ENCODE measurements around the gene OR2AG2.

DNA sequence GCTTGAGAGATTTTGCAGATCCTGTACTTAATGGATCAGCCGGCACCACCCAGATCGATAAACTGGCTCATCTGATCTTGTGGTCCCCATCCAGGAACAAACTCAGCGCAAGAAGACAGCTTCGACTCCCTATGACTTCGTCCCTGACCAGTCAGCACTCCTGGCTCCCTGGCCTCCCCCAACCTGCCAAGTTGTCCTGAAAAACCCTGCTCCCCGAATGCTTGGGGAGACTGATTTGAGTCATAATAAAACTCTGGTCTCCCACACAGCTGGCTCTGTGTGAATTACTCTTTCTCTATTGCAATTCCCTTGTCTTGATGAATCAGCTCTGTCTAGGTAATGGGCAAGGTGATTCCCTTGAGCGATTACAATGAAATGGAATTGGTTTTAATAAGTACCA lies 29.5 kb downstream of the OR2AG2 start:
- TF ChIP-seq, protein P1, sequence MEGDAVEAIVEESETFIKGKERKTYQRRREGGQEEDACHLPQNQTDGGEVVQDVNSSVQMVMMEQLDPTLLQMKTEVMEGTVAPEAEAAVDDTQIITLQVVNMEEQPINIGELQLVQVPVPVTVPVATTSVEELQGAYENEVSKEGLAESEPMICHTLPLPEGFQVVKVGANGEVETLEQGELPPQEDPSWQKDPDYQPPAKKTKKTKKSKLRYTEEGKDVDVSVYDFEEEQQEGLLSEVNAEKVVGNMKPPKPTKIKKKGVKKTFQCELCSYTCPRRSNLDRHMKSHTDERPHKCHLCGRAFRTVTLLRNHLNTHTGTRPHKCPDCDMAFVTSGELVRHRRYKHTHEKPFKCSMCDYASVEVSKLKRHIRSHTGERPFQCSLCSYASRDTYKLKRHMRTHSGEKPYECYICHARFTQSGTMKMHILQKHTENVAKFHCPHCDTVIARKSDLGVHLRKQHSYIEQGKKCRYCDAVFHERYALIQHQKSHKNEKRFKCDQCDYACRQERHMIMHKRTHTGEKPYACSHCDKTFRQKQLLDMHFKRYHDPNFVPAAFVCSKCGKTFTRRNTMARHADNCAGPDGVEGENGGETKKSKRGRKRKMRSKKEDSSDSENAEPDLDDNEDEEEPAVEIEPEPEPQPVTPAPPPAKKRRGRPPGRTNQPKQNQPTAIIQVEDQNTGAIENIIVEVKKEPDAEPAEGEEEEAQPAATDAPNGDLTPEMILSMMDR (IDR thresholded peaks at IDR 0.05): no peak
- TF ChIP-seq POLR2A (IDR thresholded peaks at IDR 0.05): no peak

Data from body of pancreas (tissue), 4 donors.